ENCODE results near the gene SPTB.

- TF ChIP-seq, protein P1, sequence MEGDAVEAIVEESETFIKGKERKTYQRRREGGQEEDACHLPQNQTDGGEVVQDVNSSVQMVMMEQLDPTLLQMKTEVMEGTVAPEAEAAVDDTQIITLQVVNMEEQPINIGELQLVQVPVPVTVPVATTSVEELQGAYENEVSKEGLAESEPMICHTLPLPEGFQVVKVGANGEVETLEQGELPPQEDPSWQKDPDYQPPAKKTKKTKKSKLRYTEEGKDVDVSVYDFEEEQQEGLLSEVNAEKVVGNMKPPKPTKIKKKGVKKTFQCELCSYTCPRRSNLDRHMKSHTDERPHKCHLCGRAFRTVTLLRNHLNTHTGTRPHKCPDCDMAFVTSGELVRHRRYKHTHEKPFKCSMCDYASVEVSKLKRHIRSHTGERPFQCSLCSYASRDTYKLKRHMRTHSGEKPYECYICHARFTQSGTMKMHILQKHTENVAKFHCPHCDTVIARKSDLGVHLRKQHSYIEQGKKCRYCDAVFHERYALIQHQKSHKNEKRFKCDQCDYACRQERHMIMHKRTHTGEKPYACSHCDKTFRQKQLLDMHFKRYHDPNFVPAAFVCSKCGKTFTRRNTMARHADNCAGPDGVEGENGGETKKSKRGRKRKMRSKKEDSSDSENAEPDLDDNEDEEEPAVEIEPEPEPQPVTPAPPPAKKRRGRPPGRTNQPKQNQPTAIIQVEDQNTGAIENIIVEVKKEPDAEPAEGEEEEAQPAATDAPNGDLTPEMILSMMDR (IDR thresholded peaks at IDR 0.05; ENCODE audit: borderline replicate concordance, extremely low read depth, low read length, poor library complexity, severe bottlenecking): no peak
- no peak for TF ChIP-seq EZH2 (IDR thresholded peaks at IDR 0.05; ENCODE audit: borderline replicate concordance, low read depth, low read length, severe bottlenecking)
These were observed 141.4 kb downstream of the SPTB start for GRCh38 chr14:64738281-64738804.

All from DND-41 (cell line).